Measurements from ENCODE around the gene FILIP1.

The FILIP1 gene

DNA sequence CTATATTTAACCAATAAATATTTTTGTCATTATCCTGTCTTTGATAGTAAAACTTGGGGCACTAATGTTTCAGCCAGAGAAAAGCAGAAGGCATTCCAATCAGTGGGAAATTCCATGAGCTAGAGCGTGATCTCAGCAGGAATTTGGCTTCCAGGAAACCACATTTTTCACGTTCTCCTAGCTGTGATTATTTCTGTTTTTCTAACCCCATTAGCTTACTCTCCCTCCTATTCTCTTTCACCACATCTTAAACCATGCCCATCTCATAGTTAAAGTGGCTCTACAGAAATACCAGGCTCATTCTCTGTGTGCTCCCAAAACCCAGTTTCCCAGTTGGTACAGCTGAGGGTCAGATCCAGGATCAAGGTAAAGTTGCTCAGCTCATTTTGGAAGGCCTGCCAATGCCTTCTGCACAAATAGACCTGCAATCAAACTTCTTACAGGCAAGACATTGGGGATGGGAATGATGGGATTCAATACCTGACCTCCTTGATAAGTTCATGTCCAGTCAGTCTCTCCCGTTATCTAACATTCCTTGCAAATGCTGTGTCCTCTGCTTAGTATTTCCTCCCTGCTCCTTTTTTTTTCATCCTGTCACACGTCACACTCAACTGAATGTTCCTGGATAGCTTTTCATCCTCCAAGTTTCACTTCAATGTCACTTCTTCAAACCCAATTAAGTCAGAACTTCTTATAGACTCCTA lies 175.9 kb downstream of the FILIP1 start:
- no peak for DNase-seq (ENCODE audit: low read depth)
- TF ChIP-seq, protein P1, sequence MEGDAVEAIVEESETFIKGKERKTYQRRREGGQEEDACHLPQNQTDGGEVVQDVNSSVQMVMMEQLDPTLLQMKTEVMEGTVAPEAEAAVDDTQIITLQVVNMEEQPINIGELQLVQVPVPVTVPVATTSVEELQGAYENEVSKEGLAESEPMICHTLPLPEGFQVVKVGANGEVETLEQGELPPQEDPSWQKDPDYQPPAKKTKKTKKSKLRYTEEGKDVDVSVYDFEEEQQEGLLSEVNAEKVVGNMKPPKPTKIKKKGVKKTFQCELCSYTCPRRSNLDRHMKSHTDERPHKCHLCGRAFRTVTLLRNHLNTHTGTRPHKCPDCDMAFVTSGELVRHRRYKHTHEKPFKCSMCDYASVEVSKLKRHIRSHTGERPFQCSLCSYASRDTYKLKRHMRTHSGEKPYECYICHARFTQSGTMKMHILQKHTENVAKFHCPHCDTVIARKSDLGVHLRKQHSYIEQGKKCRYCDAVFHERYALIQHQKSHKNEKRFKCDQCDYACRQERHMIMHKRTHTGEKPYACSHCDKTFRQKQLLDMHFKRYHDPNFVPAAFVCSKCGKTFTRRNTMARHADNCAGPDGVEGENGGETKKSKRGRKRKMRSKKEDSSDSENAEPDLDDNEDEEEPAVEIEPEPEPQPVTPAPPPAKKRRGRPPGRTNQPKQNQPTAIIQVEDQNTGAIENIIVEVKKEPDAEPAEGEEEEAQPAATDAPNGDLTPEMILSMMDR (IDR thresholded peaks at IDR 0.05; ENCODE audit: low read depth, low read length, missing control alignments) = no peak
- H3K4me3 ChIP-seq (ENCODE audit: low read depth, low read length) = no peak overlapping the region

DNA sequence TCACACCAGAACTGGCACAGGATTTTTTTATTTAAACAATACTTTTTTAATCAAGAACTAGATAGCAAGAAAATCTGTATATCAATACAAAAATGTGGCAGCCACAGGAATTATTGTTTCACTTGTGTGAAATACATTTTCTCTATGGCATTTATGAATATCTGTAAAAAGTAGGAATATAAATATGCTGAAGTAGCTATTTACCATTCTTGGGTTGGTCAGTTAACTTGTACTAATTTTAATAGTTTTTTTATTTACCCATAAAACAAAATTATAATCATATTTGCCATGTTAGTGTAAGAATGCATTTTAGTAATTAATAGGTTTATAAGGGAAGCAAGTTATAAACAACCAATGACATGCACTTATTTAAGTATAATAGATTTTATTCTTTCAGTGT lies 177.6 kb downstream of the FILIP1 start:
- TF ChIP-seq, protein P1 (IDR thresholded peaks at IDR 0.05; ENCODE audit: low read depth, low read length, missing control alignments) = no peak
- H3K4me3 ChIP-seq (ENCODE audit: low read depth, low read length) = no peak overlapping the region
- DNase-seq (ENCODE audit: low read depth) = no peak

DNA sequence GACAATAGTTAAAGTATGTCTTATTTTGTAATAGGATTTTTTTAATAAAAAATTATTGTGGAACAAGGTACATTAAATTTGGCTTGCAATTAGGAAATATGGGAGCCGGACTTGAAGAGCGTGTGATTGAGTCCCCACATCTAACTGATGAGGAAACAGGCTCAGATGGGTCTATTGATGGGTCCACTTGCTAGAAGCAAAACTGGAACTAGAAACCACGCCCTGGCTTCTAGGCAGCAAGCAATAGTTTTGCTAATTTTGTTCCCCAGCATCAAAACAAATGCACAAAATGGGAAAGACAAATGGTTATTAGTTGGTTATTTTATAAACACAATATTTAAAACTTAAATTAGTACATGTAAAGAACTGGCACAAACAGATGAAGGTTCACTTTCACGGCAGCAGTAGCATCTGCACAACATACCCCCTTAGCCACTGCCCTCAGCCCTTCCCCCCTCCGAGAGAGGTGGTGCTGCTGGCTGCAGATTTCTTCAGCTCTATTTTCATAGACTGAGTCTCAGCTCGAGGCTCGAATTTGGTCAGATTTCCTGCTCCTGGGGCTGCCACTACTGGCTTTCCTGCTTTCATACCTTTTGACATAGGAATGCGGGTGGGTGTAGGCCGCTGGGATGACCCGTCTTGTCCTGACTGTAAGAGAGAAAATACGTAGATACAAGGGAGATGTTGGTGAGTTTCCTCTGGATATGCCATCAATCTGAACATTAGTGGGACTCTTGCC lies 185.2 kb downstream of the FILIP1 start:
- no peak overlapping the region for H3K4me3 ChIP-seq (ENCODE audit: low read depth, low read length)
- TF ChIP-seq, protein P1 (IDR thresholded peaks at IDR 0.05; ENCODE audit: low read depth, low read length, missing control alignments) = no peak
- DNase-seq (ENCODE audit: low read depth) = no peak

DNA sequence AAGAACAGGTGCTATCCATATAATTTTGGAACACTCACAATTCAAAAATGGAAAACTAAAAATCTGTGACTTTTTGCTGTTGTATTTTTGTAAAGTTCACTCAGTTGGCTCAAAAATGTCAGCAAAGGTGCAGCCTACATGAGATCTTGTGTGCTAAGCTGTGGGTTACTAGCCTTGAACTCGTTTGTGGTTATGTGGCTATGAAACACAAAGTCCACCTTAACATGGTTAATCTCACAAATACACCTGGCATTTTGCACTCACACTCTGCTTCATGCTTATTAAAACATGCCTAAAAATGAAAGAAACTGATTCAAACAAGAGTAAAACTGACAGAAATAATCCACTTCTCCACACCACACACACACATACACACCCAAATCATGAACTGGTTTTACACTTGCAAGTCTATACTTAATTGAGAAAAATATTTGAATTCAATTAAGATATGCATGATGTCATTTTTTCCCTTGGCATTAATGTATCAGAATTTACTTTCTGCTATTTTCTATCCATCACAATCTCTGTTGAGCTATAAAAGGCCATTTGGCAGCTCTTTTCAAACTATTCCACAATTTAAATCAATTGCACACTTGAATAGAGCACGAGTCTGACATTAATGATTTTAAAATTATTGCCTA lies 186.1 kb downstream of the FILIP1 start:
- TF ChIP-seq, protein P1 (IDR thresholded peaks at IDR 0.05; ENCODE audit: low read depth, low read length, missing control alignments) = no peak
- no peak overlapping the region for H3K4me3 ChIP-seq (ENCODE audit: low read depth, low read length)
- DNase-seq (ENCODE audit: low read depth) = no peak

DNA sequence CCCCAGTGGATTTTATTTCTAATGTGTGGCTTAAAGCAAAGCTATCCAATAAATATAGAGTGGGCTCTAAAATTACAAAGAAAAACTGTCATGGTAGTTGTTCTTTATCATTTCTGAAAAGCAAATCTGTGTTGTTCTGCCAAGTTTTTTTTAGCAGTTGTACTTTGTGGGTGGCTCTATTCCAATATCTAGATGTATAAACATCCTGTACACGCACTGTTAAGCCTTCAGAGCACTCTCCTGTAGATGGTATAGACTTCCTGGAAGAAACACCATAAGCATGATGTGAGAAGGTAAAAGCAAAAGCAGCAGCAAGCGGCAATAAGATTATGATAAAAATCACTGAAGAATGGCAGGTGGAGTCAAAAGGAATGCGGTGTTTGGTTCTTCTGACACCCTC lies 187.5 kb downstream of the FILIP1 start:
- no peak overlapping the region for H3K4me3 ChIP-seq (ENCODE audit: low read depth, low read length)
- no peak for DNase-seq (ENCODE audit: low read depth)
- TF ChIP-seq, protein P1 (IDR thresholded peaks at IDR 0.05; ENCODE audit: low read depth, low read length, missing control alignments) = no peak

DNA sequence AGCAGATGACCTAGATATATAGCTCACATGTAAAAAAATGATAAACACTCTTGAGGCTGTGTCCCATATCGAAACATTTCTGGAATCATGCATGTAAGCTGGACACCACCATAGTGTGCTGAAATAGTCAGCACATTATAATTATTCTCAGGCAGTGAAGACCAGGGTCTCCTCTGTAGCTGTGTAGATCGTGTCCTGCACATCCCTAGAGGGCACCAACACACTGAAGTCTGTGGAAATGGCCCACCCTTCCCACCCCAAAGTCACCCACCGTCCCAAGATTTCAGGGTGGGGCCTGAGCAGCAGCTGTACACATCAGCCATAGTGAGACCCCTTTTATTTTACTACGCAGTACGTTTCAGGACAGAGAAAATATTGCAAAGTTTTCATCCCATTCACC lies 188.0 kb downstream of the FILIP1 start:
- no peak overlapping the region for H3K4me3 ChIP-seq (ENCODE audit: low read depth, low read length)

More for the DNA sequence above, 188.0 kb downstream of the FILIP1 start:
- TF ChIP-seq, protein P1 (IDR thresholded peaks at IDR 0.05; ENCODE audit: low read depth, low read length, missing control alignments) = no peak
- no peak for DNase-seq (ENCODE audit: low read depth)

Measured in GM12864 (cell line).